SU-DHL-6 (cell line): ENCODE measurements around the gene ACTN4.

ENCODE experiments used
- H2AFZ ChIP-seq: fragments of 200-600 bp; sonication (generic); 2 replicates; pipeline ENCODE4 v1.6.1; 2014; ENCODE audit warnings: low read depth, mild to moderate bottlenecking, moderate library complexity, mixed read lengths, antibody characterized with exemption, low read length; ENCODE audit not compliant: severe bottlenecking
- H3F3A ChIP-seq: fragments of 200-600 bp; shearing (Covaris generic); 2 replicates; pipeline ENCODE4 v1.6.0; 2016; ENCODE audit warnings: antibody characterized with exemption, mild to moderate bottlenecking; ENCODE audit not compliant: insufficient read depth
- H3K27ac ChIP-seq: fragments of 200-600 bp; sonication (generic); 2 replicates; pipeline ENCODE4 v1.5.1; 2016; ENCODE audit warnings: low read depth, mild to moderate bottlenecking, low read length, moderate library complexity, mixed read lengths
- H3K27me3 ChIP-seq: fragments of 200-600 bp; sonication (generic), shearing (Covaris generic); 2 replicates; pipeline ENCODE4 v1.6.0; 2014; ENCODE audit warnings: mild to moderate bottlenecking, low read length
- H3K36me3 ChIP-seq: fragments of 200-600 bp; sonication (generic); 2 replicates; pipeline ENCODE4 v1.6.1; 2014; ENCODE audit warnings: mild to moderate bottlenecking, low read length, mixed read lengths
- H3K4me2 ChIP-seq: fragments of 300-600, 200-600 bp; shearing (Covaris generic), sonication (generic); 2 replicates; pipeline ENCODE4 v1.6.0; 2014; ENCODE audit warnings: low read length, low read depth, mild to moderate bottlenecking; ENCODE audit not compliant: poor library complexity, severe bottlenecking
- H3K4me3 ChIP-seq: fragments of 200-600 bp; sonication (generic); 2 replicates; pipeline ENCODE4 v1.5.1; 2014; ENCODE audit warnings: antibody characterized with exemption, low read length, mild to moderate bottlenecking, mixed read lengths; ENCODE audit not compliant: insufficient read depth, poor library complexity, severe bottlenecking
- H3K79me2 ChIP-seq: fragments of 200-600 bp; sonication (generic); 2 replicates; pipeline ENCODE4 v1.6.1; 2014; ENCODE audit warnings: mild to moderate bottlenecking, low read length, moderate library complexity; ENCODE audit not compliant: insufficient read depth
- H3K9ac ChIP-seq: fragments of 200-600 bp; sonication (generic); 2 replicates; pipeline ENCODE4 v1.7.0; 2014; ENCODE audit warnings: mild to moderate bottlenecking, low read length
- H3K9me2 ChIP-seq: fragments of 200-600 bp; sonication (generic); replicated peaks from 2 replicates; pipeline ENCODE4 v1.6.1; 2014; ENCODE audit warnings: low read length; ENCODE audit not compliant: insufficient read depth
- H3K9me3 ChIP-seq: fragments of 200-600 bp; sonication (generic); 2 replicates; pipeline ENCODE4 v1.6.1; 2014; ENCODE audit warnings: low read length, mixed read lengths; ENCODE audit not compliant: insufficient read depth
- H4K20me1 ChIP-seq: fragments of 200-600 bp; sonication (generic); 2 replicates; pipeline ENCODE4 v1.6.1; 2014; ENCODE audit warnings: low read depth, mild to moderate bottlenecking, antibody characterized with exemption, low read length, moderate library complexity, mixed read lengths
- CTCF ChIP-seq: fragments of 200-600 bp; sonication (generic); IDR thresholded peaks from one replicate; pipeline ENCODE4 v1.5.1; 2017; ENCODE audit warnings: antibody characterized with exemption, mild to moderate bottlenecking, low read length, moderate library complexity; ENCODE audit not compliant: insufficient read depth, poor library complexity, severe bottlenecking
- EZH2phosphoT487 ChIP-seq: fragments of 200-600 bp; sonication (generic), shearing (Covaris generic); conservative IDR thresholded peaks from 2 replicates; pipeline ENCODE4 v1.6.1; 2018; ENCODE audit warnings: mild to moderate bottlenecking, antibody characterized with exemption, low read length, moderate library complexity, mixed read lengths

ACTN4 gene

GRCh38 chr19:38780443-38780842 is 133.0 kb downstream of the ACTN4 start:
- no peaks in the 10 kb centered on the region for H4K20me1 ChIP-seq

DNA sequence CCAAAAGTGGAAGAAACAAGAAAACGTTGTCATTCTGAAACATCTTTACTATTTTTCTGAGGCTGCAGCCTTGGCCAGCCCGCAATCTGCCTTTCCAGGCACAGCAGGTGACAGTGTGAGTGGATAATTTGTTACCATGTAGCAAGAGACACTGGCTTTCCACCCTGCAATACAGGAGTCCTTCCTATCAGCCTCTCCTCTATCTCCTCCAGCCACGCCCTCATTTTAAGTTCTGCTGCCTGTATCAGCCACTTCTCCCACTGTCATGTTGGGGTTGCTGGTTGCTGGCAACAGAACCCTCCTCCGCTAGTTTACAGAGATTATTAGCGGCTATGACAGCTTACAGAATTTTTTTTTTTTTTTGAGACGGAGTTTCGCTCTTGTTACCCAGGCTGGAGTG is 133.6 kb downstream of the ACTN4 start:
- H2AFZ ChIP-seq, result no peak overlapping the region
- no peaks in the 10 kb centered on the region for H3K27me3 ChIP-seq
- no peak for TF ChIP-seq CTCF
- no peak for TF ChIP-seq EZH2phosphoT487
- no peak overlapping the region for H3K4me2 ChIP-seq
- no peaks in the 10 kb centered on the region for H3F3A ChIP-seq
- no peaks in the 10 kb centered on the region for H3K9me2 ChIP-seq
- no peak overlapping the region for H3K27ac ChIP-seq
- no peak overlapping the region for H3K9ac ChIP-seq
- no peaks in the 10 kb centered on the region for H3K36me3 ChIP-seq
- no peak overlapping the region for H3K4me3 ChIP-seq
- H3K79me2 ChIP-seq, result no peaks in the 10 kb centered on the region
- H4K20me1 ChIP-seq, result no peaks in the 10 kb centered on the region
- H3K9me3 ChIP-seq, result no peaks in the 10 kb centered on the region

More at GRCh38 chr19:38780443-38780842, 133.0 kb downstream of the ACTN4 start:
- H3K27me3 ChIP-seq, result no peaks in the 10 kb centered on the region
- no peaks in the 10 kb centered on the region for H3K36me3 ChIP-seq
- H3K27ac ChIP-seq, result no peak overlapping the region
- H2AFZ ChIP-seq, result no peak overlapping the region
- no peaks in the 10 kb centered on the region for H3K9me3 ChIP-seq
- H3K4me2 ChIP-seq, result no peak overlapping the region
- TF ChIP-seq EZH2phosphoT487 (no peak), CTCF (no peak)
- no peaks in the 10 kb centered on the region for H3K9me2 ChIP-seq
- no peak overlapping the region for H3K9ac ChIP-seq
- no peak overlapping the region for H3K4me3 ChIP-seq
- no peaks in the 10 kb centered on the region for H3K79me2 ChIP-seq
- H3F3A ChIP-seq, result no peaks in the 10 kb centered on the region
